K562 (cell line): ENCODE data around the gene ATP6V0D1. TPM values are rescaled to one million over a fixed set of nuclear protein-coding genes. Genes with fewer than 3 reads are reported as not detected.

Experiments used
- ATAC-seq: fragments of 200-7000 bp; cut with Tn5 transposase; 3 replicates; pipeline ENCODE4 v1.9.1; 2020; ENCODE audit warnings: moderate library complexity
- BruUV-seq: library from RNA; stranded (reverse); fragments of 400-500 nt; replicated peaks from 2 replicates; lab custom pipeline; 2021; lab: Mats Ljungman, UMichigan
- CTCF ChIA-PET: fragments of 300-600 bp; formaldehyde crosslinking; extraction: SDS; loops from one replicate; lab custom pipeline; 2021; ENCODE audit warnings: low intra/inter-chr PET ratio; lab: Yijun Ruan, JAX
- POLR2A ChIA-PET: fragments of 300-600, 350-650 bp; sonication (Branson Sonifier 250); formaldehyde crosslinking; extraction: SDS; loops from one replicate; lab custom pipeline; 2021; ENCODE audit warnings: antibody characterized with exemption, inconsistent platforms; lab: Yijun Ruan, JAX
- DNase-seq, 4 experiments: peaks; one replicate each; pipeline versions ENCODE4 v3.0.0 to v3.0.0-alpha.2; 2011 to 2018; ENCODE audit warnings: low spot score in 3 of 4, mixed read lengths in 3 of 4; ENCODE audit errors: extremely low read depth in 1 of 4
- FAIRE-seq: peaks from 2 replicates; lab custom pipeline; 2011; peaks lifted over from hg19 to GRCh38; lab: Jason Lieb, UNC
- H2AFZ ChIP-seq: 2 replicates; pipeline ENCODE4 v1.6.0; 2011; ENCODE audit warnings: low read depth, low read length, control low read depth, inconsistent platforms
- H3K27ac ChIP-seq: fragments of 200-600 bp; 3 replicates; pipeline ENCODE4 v1.8.0; 2011; ENCODE audit warnings: low read depth, mild to moderate bottlenecking, control low read depth, inconsistent platforms, low read length, moderate library complexity, mixed read lengths; ENCODE audit errors: extremely low read depth
- H3K27me3 ChIP-seq, 2 experiments: fragments of 300-600 bp in 1 of 2; 2 replicates in 1 of 2; 3 replicates in 1 of 2; pipeline versions ENCODE4 v1.6.0 to v1.8.0; 2011; ENCODE audit warnings: inconsistent platforms in 2 of 2, low read length in 2 of 2, mild to moderate bottlenecking in 1 of 2, mixed read lengths in 1 of 2, moderate library complexity in 1 of 2; ENCODE audit not compliant: control insufficient read depth in 2 of 2, insufficient read depth in 2 of 2
- H3K36me3 ChIP-seq: fragments of 300-600 bp; 3 replicates; pipeline ENCODE4 v1.8.0; 2011; ENCODE audit warnings: mild to moderate bottlenecking, low read length, inconsistent platforms; ENCODE audit not compliant: control insufficient read depth, insufficient read depth
- H3K4me1 ChIP-seq, 2 experiments: fragments of 200-600 bp in 1 of 2; replicated peaks in 1 of 2; 2 replicates in 1 of 2; 3 replicates in 1 of 2; pipeline versions ENCODE4 v1.5.1 to v1.8.0; 2011; ENCODE audit warnings: inconsistent platforms in 2 of 2, low read length in 2 of 2, mild to moderate bottlenecking in 1 of 2, mixed read lengths in 1 of 2, moderate library complexity in 1 of 2; ENCODE audit not compliant: control insufficient read depth in 2 of 2, insufficient read depth in 2 of 2
- H3K4me2 ChIP-seq: 2 replicates; pipeline ENCODE4 v1.6.1; 2011; ENCODE audit warnings: low read length, control low read depth, inconsistent platforms, mixed read lengths; ENCODE audit not compliant: insufficient read depth
- H3K4me3 ChIP-seq: fragments of 200-600 bp; sonication (generic), shearing (Covaris generic); 2 replicates; pipeline ENCODE4 v1.5.1; 2016; ENCODE audit warnings: control low read depth, inconsistent platforms
- H3K79me2 ChIP-seq: fragments of 200-600 bp; 3 replicates; pipeline ENCODE4 v1.8.0; 2011; ENCODE audit warnings: low read length, inconsistent platforms; ENCODE audit not compliant: control insufficient read depth, insufficient read depth
- H3K9ac ChIP-seq, 2 experiments: 2 replicates each; pipeline versions ENCODE4 v1.6.0 to v1.6.1; 2011; ENCODE audit warnings: low read depth in 2 of 2, low read length in 2 of 2, control low read depth in 1 of 2, inconsistent platforms in 1 of 2, mild to moderate bottlenecking in 1 of 2, mixed read lengths in 1 of 2; ENCODE audit not compliant: insufficient read depth in 1 of 2
- H3K9me1 ChIP-seq: one replicate; pipeline ENCODE4 v1.6.0; 2011; ENCODE audit warnings: inconsistent platforms, mild to moderate bottlenecking, low read length, moderate library complexity; ENCODE audit not compliant: control insufficient read depth, insufficient read depth
- H3K9me3 ChIP-seq: replicated peaks from 2 replicates; pipeline ENCODE4 v1.5.1; 2011; ENCODE audit warnings: low read depth, low read length, inconsistent platforms; ENCODE audit not compliant: control insufficient read depth, insufficient read depth
- H4K20me1 ChIP-seq: replicated peaks from 2 replicates; pipeline ENCODE4 v1.6.1; 2011; ENCODE audit warnings: low read length, inconsistent platforms, mixed read lengths; ENCODE audit not compliant: control insufficient read depth, insufficient read depth
- ESRRA ChIP-seq: fragments of 450-650 bp; IDR thresholded peaks from 2 replicates; pipeline ENCODE4 v1.6.1; 2014; ENCODE audit warnings: low read depth, mild to moderate bottlenecking, moderate library complexity, borderline replicate concordance
- MECOM ChIP-seq: fragments of 250-450 bp; sonication (Bioruptor Pico); IDR thresholded peaks from 2 replicates; pipeline ENCODE4 v1.8.0; 2022; ENCODE audit warnings: inconsistent platforms
- WGBS: fragments of 100-300 bp; shearing (Covaris generic); methylation state at CpG from one replicate; pipeline ENCODE4 v1.1.6; 2016; ENCODE audit warnings: low coverage, mixed read lengths; ENCODE audit not compliant: insufficient coverage; ENCODE audit errors: missing lambda C conversion rate; 5-methylcytosine and 5-hydroxymethylcytosine counted together
- in situ Hi-C: fragments of 300-500 bp; cut with MboI; formaldehyde crosslinking; loops from 4 replicates; pipeline ENCODE4 v1.15.0; 2018; ENCODE audit warnings: inconsistent platforms, mixed read lengths
- intact Hi-C: fragments of 100-400 bp; cut with micrococcal nuclease; formaldehyde crosslinking; loops from 2 replicates; pipeline ENCODE4 v1.14.2; 2022
- polyA plus RNA-seq, 8 experiments: library from polyadenylated mRNA; depleted of rRNA in 4 of 8; stranded (reverse) in 5 of 8; unstranded in 3 of 8; fragments of >200 nt; fragmentation: Nextera tagmentation in 2 of 8; fragmentation: Illumina TruSeq in 1 of 8; extraction: Ambion mirVana in 2 of 8; extraction: Trizol in 1 of 8; gene quantifications; 2 replicates each; pipeline versions ENCODE4 v1.2.1 to v1.2.3, GENCODE V29; 2011 to 2014; ENCODE audit warnings: inconsistent platforms in 1 of 8, missing spikeins in 1 of 8
- total RNA-seq, 7 experiments: library from RNA; depleted of rRNA in 6 of 7; stranded (reverse); fragments of >200 nt in 6 of 7; fragmentation: Illumina TruSeq in 2 of 7; extraction: Trizol in 2 of 7; gene quantifications; 2 replicates each; pipeline versions ENCODE4 v1.2.1 to v1.2.3, GENCODE V29; 2011 to 2021; ENCODE audit warnings: low replicate concordance in 1 of 7

The ATP6V0D1 gene
- total and polyA plus RNA-seq, 9 of the 15 experiments (the other 6 are each of a cell fraction or from before 2014, with no cell fraction given), result 23.2 to 69.7 (median 45.6) TPM

- ChIA-PET POLR2A (interaction anchor here (1.6 kb wide), 1 partner anchor 137 kb away, joined by 4 read pairs; no protein-coding TSS in a partner anchor), CTCF (interaction anchor here (2.0 to 2.5 kb wide), 2 partner anchors 119 to 137 kb away, joined by 9 read pairs; partner anchors contain the start of gene PLEKHG4)
- Histone ChIP-seq H3K4me2 (no peak overlapping the region), H2AFZ (no peak overlapping the region)
- in situ Hi-C loops (no loop called here), intact Hi-C loops (loop anchor here (5.0 to 10.0 kb wide), 2 partner anchors 53 to 136 kb away; no protein-coding TSS in a partner anchor)
- peak; percentile 73 for TF ChIP-seq ESRRA
- TF ChIP-seq MECOM, result no peak
- TF ChIP-seq, all 486 proteins: peak for 1
- Histone ChIP-seq H3K4me3 (no peak overlapping the region), H3K4me1 (peaks cover 19 to 77% of the 10 kb centered on the region in 2 experiments), H3K27me3 (peaks cover 2 to 13% of the 10 kb centered on the region in 2 experiments; a peak in 2 of 5 replicates), H3K79me2 (no peaks in the 10 kb centered on the region), H3K27ac (no peak overlapping the region), H3K9me3 (no peaks in the 10 kb centered on the region), H4K20me1 (no peaks in the 10 kb centered on the region), H3K9ac (no peak overlapping the region), H3K36me3 (no peaks in the 10 kb centered on the region), H3K9me1 (no peaks in the 10 kb centered on the region)
- no TSS peak for BruUV-seq
- FAIRE-seq (no peak), DNase-seq (no peak), ATAC-seq (no peak)
- 71% methylated on average over 15 of the region's 22 CpGs for WGBS
Measured at GRCh38 chr16:67397812-67398545, 83.0 kb downstream of the ATP6V0D1 start.
